Lower lobe of right lung (tissue), 2 donors: ENCODE data around the gene RNF133. TPM values are rescaled to one million over a fixed set of nuclear protein-coding genes. Genes with fewer than 3 reads are reported as not detected.

Experiments used
- ATAC-seq, 2 donors: fragments of 200-7000 bp; cut with Tn5 transposase; one replicate each; pipeline ENCODE4 v1.9.1; 2020 to 2022; ENCODE audit warnings: mild to moderate bottlenecking in 2 of 2, moderate library complexity in 2 of 2
- DNase-seq: peaks from one replicate; pipeline ENCODE4 v3.0.0-alpha.2; 2020
- H3K27ac ChIP-seq: fragments of 200-600 bp; one replicate; pipeline ENCODE4 v1.8.0; 2022
- H3K27me3 ChIP-seq: fragments of 200-600 bp; one replicate; pipeline ENCODE4 v1.8.0; 2022; ENCODE audit warnings: low read depth
- H3K36me3 ChIP-seq: fragments of 200-600 bp; one replicate; pipeline ENCODE4 v1.8.0; 2022; ENCODE audit warnings: mild to moderate bottlenecking
- H3K4me1 ChIP-seq: fragments of 200-600 bp; one replicate; pipeline ENCODE4 v1.8.0; 2022
- H3K4me3 ChIP-seq: fragments of 200-600 bp; one replicate; pipeline ENCODE4 v1.8.0; 2022; ENCODE audit warnings: mild to moderate bottlenecking
- H3K9me3 ChIP-seq: fragments of 200-600 bp; one replicate; pipeline ENCODE4 v1.8.0; 2022
- intact Hi-C: fragments of 100-400 bp; cut with DNase I; formaldehyde crosslinking; loops from one replicate; pipeline ENCODE4 v1.11.0; 2022
- total RNA-seq: library from RNA; stranded (reverse); fragmentation: NEBNext Ultra II Directional; extraction: Animal tissue kit (Norgen Biotek cat#: 25700); gene quantifications from one replicate; pipeline ENCODE4 v1.2.1, GENCODE V29; 2021
- TF ChIP-seq, protein P1 (sequence below): fragments of 200-600 bp; IDR thresholded peaks from one replicate; pipeline ENCODE4 v1.8.0; 2022; ENCODE audit warnings: antibody characterized with exemption, mild to moderate bottlenecking
- donor health status: DM: no; HTN: yes; CAD: no; lungs with severe emphysema.

RNF133 gene
- total RNA-seq, 1 donor from 2014 or later = 1.0 TPM

GRCh38 chr7:122691569-122692235, 7.2 kb downstream of the RNF133 start:
- no peaks in the 10 kb centered on the region for H3K9me3 ChIP-seq
- TF ChIP-seq, protein P1, sequence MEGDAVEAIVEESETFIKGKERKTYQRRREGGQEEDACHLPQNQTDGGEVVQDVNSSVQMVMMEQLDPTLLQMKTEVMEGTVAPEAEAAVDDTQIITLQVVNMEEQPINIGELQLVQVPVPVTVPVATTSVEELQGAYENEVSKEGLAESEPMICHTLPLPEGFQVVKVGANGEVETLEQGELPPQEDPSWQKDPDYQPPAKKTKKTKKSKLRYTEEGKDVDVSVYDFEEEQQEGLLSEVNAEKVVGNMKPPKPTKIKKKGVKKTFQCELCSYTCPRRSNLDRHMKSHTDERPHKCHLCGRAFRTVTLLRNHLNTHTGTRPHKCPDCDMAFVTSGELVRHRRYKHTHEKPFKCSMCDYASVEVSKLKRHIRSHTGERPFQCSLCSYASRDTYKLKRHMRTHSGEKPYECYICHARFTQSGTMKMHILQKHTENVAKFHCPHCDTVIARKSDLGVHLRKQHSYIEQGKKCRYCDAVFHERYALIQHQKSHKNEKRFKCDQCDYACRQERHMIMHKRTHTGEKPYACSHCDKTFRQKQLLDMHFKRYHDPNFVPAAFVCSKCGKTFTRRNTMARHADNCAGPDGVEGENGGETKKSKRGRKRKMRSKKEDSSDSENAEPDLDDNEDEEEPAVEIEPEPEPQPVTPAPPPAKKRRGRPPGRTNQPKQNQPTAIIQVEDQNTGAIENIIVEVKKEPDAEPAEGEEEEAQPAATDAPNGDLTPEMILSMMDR = no peak
- H3K27ac ChIP-seq = no peak overlapping the region
- no peak overlapping the region for H3K4me3 ChIP-seq
- intact Hi-C loops = no loop called here
- ATAC-seq (no peak), DNase-seq (no peak)
- H3K4me1 ChIP-seq = no peaks in the 10 kb centered on the region
- no peaks in the 10 kb centered on the region for H3K27me3 ChIP-seq
- H3K36me3 ChIP-seq = no peaks in the 10 kb centered on the region

DNA sequence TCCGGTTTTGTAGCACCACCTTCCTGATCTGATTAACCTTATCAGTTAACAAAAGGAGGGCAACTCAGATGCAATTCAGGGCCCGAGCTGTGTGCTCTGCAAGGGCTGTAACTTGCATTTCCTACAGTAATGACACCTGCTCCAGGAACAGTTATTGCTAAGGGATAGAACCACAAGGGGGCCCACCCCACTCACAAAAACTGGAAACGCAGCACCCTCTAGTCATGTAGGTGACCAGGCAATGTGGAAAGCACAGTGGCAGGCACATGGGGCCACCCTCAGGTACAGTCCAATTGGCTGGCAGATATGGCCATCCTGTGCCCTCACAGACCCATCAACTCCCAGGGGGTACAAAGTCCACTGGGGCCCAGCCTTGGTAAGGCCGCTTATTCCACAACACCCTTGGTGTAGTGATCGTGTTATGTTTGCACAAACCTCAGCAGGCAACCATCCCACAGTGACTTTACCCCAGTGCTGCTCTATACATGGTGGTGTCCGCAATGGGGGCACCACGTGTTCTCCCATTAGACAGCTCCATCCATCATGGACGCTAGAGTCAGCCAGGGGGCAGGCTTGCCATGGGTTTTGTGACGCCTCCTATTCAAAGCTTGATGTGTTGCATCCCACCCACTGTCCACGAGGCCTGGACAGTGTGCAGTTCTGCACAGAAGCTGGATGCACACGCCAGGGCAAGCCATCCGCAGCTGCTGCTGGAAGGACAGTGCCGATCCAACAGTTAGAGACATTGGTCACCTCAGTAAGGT, 9.4 kb downstream of the RNF133 start:
- DNase-seq = no peak
- TF ChIP-seq, protein P1 = no peak
- Histone ChIP-seq H3K27me3 (no peaks in the 10 kb centered on the region), H3K27ac (no peak overlapping the region), H3K9me3 (no peaks in the 10 kb centered on the region), H3K4me1 (no peaks in the 10 kb centered on the region), H3K36me3 (no peaks in the 10 kb centered on the region), H3K4me3 (no peak overlapping the region)
- intact Hi-C loops = no loop called here
- ATAC-seq = peak in 1 of 2 donors; percentile 4

- intact Hi-C loops = no loop called here
- TF ChIP-seq, protein P1 = no peak
- H3K36me3 ChIP-seq = no peaks in the 10 kb centered on the region
- no peaks in the 10 kb centered on the region for H3K4me1 ChIP-seq
- DNase-seq (no peak), ATAC-seq (no peak)
- H3K4me3 ChIP-seq = no peak overlapping the region
- no peaks in the 10 kb centered on the region for H3K27me3 ChIP-seq
- H3K9me3 ChIP-seq = no peaks in the 10 kb centered on the region
- no peak overlapping the region for H3K27ac ChIP-seq
Observed at GRCh38 chr7:122688400-122688998, 10.4 kb downstream of the RNF133 start.

DNA sequence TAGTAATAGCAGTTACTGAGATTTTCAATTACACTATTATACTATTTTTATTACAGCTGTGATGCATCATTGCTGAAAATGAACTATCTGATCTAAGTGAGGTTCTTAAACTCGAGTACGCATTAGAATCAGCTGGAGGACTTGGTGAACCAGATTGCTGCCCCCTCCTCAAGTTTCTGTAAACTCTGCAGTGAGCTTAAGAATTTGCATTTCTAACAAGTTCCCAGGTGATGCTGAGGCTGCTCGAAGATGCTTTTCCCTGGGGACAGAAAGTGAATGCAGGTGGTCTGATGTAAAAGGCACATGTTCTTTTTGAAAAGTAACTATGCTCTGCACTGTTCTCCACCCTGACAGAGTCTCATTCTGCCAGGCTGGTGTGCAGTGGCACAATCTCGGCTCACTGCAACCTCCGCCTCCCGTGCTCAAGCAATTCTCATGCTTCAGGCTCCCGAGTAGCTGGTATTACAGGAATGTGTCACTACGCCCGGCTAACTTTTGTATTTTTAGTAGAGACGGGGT, 12.5 kb downstream of the RNF133 start:
- Histone ChIP-seq H3K36me3 (no peaks in the 10 kb centered on the region), H3K27me3 (no peaks in the 10 kb centered on the region), H3K27ac (no peak overlapping the region), H3K4me1 (no peaks in the 10 kb centered on the region), H3K9me3 (no peaks in the 10 kb centered on the region), H3K4me3 (no peak overlapping the region)
- no peak for ATAC-seq
- intact Hi-C loops = no loop called here
- no peak for DNase-seq
- TF ChIP-seq, protein P1 = no peak

- ATAC-seq (no peak), DNase-seq (no peak)
- Histone ChIP-seq H3K27ac (no peak overlapping the region), H3K36me3 (no peaks in the 10 kb centered on the region), H3K4me1 (no peaks in the 10 kb centered on the region), H3K4me3 (no peak overlapping the region), H3K27me3 (no peaks in the 10 kb centered on the region), H3K9me3 (no peaks in the 10 kb centered on the region)
- TF ChIP-seq, protein P1 = no peak
- intact Hi-C loops = no loop called here
Observed at GRCh38 chr7:122684504-122684903, 14.4 kb downstream of the RNF133 start.
